ENCODE data around the gene CDK13.
A peak's percentile ranks its signal among the peaks of the same experiment; 100 is the strongest.
"Not testable (repeated sequence)": the region's sequence is repeated elsewhere in the genome, so short reads cannot be mapped to it uniquely, and the experiment has no call there.

The CDK13 gene
- total RNA-seq, result 219 to 280 (median 249) reads per million in 4 donors

DNA sequence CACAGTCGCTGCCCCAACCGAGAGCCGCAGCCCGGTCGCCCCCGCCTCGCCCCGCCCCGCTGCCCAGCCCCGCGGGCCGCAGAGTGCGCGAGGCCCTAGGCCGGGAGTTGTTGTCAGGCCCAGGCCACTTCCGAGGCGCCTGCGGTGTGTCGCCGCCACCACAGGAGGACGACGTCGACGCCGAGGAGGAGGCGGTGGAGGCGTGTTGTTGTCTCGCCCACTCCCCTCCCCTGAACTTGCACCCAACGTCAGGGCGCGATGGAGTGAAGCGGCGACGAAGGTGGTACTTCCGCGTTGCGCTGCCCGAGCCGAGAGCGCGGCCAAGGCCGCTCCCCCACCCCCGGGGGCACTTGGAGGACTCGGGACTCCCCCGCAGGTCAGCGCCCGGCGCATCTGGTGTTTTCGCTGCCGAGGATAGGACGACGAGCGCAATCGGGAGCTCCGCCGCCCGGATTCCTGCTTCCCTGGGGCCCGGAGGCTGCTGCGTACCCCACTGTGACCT is at the start of gene CDK13:
Gene CDK13, plus strand, starts transcription at position 286 of the 502 bp plus-strand sequence. CDS start 386 bp downstream, outside the sequence.
- DNase-seq, result peak; percentile 84 to 96 (median 91)

DNA sequence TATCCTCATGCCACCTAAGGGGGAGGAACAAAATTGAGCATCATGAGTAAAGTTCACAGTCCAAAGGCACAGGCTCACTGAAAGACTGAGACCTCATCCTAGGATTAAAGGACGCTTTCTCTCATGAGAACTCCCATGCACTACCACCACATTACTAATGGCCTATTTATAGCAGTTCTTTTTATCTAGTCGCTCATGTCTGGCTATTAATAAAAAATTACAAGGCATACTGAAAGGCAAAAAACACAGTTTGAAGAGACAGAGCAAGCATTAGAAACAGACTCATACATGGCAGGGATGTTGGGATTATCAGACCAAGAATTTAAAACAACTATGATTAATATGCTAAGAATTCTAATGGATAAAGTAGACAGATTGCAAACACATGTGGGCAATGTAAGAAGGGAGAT is 46.0 kb upstream of the CDK13 start:
- DNase-seq, result no peak

DNA sequence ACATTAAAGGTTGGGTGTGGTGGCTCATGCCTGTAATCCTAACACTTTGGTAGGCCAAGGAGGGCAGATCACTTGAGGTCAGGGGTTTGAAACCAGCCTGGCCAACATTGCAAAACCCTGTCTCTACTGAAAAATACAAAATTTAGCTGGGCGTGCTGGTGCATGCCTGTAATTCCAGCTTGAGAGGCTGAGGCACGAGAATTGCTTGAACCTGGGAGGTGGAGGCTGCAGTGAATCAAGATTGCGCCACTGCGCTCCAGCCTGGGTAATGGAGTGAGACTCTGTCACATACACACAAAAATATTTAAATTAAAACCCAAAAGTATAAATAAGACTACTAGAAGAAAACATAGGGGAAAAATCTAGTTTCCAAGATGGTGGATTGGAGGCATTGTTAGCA is 41.9 kb upstream of the CDK13 start:
- DNase-seq, result no peak

DNA sequence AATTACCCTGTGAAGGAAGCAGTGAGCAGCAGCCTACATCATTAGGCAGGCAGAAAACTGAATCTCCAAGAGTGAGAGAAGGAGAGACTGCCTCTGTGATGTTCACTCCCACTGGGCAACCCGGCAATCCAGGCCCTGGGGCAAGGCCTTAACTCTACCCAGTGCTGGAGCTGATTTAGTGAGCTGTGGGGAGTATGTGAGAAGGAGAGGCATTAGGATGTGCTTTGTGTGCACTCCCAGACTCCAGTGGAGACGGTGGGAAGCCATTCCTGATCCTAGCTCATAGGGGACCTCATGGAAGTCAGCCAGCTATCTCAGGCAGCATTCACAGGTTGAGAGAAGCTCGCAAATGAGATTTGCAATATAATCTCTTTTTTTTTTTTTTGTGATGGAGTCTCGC is 41.1 kb upstream of the CDK13 start:
- DNase-seq, result no peak

DNA sequence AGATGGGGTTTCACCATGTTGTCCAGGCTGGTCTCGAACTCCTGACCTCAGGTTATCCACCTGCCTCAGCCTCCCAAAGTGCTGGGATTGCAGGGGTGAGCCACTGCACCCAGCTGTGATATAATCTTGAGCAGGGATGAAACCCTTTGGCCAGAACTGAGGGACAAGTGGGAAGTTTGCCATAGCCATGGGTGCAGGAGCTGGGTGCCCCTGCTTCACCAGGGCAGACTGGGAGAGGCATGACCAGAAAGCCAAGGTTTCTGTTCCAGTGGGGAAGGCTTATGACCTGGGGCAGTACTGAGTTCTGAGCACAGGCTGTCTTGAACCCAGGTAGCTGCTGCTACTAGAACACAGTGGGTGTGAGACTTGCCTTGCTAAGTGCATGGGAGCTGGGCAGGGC is 40.5 kb upstream of the CDK13 start:
- no peak for DNase-seq

DNA sequence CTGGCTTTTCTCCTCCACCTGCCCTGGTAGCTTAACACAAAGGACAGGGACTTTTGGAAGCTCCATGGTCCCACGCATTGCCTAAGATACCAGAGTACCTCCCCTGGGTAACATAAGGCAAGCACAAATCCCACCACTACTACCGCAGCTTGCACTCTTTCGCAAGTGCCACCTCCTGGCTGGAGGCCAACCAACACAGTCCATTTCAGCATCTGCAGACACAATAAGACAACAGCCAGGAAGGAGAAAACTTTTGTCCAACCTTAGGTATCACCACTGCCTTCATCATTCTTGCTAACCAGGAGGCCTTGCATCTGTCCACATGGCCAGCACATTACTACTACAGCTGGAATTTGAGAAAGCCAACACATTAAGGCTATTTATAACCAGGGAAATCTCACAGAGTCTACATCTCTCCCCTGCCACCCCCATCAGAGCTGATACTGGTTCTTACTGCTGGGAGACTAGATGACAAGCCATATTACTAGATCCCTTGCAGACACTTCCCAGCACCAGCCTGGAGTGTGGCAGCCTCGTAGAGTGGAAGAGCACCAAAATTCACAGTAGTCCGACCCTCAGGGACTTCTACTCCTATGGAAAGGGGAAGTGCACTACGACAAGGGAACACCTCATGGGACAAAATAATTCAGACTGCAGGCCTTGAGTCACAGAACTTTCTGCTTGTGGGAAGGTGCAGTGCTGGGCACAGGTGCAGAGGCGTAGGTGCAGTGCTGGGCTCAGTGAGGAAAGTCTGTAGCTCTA is 39.8 kb upstream of the CDK13 start:
- DNase-seq, result no peak

DNA sequence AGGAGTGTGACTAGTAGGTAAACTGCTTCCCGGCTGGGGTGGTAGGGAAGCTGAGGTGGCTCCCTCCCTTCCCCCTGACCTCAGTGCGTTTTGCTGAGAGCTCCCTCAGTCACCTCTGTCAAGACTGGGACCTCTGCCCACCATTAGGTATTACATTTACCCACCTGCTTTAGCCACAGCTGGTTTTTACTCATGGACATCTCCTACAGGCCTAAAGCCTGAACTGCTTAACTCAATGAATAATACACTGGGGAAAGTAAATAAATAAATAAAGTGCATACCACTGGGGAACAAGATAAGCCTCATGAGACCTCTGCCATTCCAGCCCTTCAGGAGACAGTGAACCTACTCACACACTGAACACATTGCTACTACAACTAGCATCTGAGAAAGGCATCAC is 38.9 kb upstream of the CDK13 start:
- no peak for DNase-seq

DNA sequence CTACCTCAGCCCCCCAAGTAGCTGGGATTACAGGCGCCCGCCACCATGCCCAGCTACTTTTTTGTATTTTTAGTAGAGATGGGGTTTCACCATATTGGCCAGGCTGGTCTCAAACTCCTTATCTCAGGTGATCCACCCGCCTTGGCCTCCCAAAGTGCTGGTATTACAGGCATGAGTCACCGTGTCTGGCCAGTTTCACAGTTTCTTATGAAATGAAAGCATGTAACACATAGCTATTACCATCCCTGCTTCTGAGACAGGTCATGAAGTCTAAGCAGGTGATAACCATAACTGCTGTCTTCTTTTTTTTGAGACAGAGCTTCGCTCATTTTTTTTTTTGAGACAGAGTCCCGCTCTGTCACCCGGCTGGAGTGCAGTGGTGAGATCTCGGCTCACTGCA is 34.2 kb upstream of the CDK13 start:
- DNase-seq, result not testable (repeated sequence)

DNA sequence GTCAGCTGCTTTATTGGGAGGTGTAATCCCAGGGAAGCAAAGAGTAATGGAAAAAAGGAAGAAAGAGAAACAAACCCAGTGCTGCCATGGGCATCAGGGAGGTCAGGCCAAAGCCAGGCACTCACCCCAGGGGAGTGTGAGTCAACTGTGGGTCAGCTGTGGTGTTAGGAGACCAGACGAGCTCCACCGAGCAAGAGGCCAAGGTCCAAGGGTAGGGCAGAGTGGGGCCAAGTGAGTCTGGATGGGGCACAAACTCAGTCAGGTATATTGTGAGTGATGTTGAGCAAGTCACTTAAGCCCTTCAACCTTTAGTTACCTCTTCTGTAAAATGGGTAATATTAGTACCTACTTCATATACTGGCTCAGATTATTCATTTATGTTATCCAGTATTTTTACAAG is 30.4 kb upstream of the CDK13 start:
- DNase-seq, result no peak

DNA sequence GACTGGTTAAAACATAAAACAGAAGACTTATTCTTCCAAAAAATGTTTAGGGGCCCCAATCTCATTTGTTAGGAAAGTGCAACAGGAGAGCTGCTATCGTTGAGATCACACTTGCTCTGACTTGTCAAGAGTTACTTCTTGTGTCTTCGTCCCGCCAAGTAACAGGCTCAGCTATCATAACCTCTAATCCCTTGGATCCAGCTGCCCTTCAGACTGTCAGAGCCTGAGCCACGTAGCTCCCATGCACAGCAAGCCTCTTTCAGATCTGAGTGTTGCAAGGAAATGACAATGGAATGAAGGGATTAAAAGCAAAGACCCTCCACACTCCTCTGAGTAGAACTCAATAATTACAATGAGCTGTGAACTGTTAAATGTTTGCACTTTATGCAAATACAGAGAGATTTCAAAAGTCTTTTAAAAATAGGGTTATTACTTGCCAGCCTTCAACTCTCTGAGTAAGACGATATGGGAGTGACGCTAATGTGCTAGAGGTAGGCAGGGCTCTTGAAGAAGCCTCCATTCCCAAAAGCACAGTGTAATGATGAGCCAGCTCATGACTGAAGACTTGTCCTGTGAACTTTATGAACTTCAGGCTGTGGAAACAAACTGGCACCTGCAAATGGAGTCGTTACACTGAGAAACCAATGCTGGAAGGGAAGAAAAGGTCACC is 28.4 kb upstream of the CDK13 start:
- DNase-seq, result no peak

DNA sequence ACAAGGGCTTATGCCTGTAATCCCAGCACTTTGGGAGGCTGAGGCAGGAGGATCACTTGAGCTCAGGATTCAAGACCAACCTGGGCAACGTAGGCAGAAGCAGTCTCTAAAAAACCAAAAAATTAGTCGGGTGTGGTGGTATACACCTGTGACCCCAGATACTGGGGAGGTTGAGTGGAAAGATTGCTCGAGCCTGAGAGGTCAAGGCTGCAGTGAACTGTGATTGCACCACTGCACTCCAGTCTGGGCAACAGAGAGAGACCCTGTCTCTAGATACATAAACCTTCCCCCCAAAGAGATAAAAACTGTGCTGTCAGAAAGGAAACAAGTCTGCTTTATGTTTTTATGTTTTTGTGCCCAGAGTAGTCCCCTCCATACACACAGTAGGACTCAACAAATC is 27.5 kb upstream of the CDK13 start:
- DNase-seq, result no peak

DNA sequence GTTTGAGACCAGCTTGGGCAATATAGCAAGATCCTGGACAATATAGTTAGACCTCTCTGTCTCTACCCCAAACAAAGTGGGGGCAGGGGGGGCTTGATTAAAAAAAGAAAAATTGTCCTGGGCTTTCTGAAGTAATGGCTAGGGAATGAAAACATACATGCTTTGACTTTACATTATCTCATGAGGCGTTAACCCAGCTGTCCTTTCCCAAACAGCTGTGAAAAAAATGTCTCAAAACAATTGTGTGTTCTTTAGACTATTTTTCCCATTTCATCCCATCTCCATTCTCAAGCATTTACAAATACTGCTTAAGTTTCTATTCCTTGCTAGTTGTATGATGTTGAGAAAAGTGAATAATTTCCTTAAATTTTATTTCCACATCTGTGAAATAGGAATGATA is 27.0 kb upstream of the CDK13 start:
- DNase-seq, result no peak

DNA sequence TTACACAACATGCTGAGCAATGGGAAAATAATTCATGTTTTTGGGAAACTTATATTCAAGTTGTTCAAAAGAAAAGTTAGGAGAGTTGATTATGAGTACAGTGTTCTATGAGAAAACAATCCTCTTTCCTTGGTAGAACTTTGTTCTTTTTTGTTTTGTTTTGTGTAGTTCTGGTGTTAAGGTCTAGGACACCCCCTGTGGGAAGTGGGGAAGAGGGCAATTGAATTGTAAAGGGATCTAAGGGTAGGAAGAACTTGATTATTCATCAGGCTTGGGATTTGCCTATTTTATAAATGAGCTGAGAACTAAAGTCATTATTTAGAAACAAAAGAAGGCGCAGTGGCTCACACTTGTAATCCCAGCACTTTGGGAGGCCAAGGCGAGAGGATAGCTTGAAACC is 25.9 kb upstream of the CDK13 start:
- no peak for DNase-seq

DNA sequence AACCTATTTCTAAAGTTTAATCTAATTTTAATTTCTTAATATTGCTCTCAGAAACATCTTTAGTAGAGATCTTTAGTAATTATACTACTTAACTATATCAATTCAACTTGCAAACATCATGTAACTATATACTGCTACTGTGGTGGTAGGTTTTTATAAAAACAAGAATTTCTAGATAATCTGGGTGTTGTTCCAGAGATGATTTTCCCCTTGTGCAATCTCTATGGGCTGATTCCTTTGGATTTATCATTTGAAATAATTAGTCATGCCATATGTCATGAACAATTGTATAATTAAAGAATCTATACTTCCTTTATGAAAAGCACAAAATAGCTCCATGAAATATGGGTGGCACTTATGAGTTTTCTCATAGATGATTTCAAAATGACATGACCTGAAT is 23.9 kb upstream of the CDK13 start:
- no peak for DNase-seq

DNA sequence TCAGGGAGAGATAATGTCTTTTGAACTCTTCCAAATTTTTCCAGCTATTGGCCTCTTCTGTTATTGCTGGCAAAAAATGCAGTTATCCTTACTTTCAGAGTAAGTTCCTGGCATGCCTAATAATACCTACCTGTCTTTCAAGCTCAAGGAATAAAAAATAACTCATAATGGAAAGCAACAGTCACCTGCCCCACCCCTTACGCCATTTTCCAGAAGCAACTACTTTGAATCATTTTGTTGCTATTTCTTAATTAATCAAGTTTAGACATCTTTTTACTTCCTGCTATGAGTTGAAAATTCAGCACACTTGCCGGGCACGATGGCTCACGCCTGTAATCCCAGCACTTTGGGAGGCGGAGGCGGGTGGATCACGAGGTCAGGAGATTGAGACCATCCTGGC is 23.0 kb upstream of the CDK13 start:
- DNase-seq, result no peak

DNA sequence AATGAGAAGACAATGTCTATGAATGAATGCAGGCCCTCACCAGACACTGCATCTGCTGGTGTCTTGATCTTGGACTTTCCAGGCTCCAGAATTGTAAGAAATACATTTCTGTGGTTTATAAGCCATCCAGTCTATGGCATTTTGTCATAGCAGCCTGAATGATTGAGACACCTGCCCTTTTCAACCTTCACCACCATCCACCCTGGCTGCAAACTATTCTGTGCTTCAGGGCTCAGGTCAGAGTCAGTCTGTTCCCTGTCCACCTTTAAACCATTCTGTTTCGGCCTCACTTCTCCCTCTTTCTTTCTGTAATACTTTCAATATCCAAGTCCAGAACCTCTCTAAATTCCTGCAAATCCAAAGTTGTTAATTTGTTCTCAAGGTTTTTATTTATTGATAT is 15.9 kb upstream of the CDK13 start:
- DNase-seq, result no peak

DNA sequence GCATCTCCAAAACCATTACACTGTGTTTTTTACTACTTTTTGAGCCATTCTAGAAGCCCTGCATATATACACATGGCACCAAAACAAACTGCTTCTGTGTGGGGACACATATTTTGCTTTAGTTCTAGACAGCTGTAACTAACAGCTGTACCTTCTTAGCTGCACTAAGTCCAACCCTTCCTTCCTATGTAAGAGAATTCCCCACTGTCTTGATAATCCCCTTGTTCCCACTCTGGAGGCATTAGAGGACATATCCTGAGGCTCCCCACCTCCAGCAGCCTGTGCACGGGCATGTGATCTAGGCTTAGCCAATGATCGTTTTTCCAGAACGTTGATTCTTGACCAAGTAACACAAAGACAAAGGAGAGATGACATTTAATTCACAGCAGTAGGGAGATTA is 13.3 kb upstream of the CDK13 start:
- no peak for DNase-seq

DNA sequence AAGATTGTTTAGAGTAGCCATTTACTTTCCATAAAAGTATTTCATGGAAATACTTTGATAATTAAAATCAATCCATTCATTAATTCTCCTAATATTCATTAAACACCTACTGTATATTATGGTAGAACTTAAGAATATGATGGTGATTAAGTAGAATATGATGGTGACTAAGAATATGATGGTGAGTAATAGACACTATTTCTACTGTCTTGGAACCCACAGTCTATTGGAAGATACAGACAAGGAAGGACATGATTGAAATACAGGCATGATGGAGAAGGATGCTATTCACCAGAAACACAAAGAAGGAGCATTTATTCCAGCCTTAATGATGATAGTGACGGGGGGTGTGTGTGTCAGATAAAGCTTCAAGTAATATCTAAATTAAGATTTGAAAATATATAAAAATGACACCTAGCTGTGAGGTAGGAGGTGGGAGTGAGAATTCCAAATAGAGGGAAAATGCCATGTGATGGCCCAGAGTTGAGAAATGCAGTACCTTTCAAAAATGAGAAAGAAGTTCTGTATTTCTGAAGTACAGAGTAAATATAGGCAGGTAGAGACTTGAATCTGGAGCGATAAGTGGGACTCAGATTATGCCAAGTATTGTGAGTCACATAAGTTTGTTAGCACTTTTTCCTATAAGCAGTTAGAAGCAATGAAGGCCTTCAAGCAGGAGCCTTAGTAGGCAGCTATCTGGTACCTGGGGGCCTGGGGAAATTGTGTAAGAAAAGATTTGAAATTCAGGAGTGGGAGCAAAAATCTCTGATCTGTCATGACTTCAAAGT is 12.5 kb upstream of the CDK13 start:
- no peak for DNase-seq

DNA sequence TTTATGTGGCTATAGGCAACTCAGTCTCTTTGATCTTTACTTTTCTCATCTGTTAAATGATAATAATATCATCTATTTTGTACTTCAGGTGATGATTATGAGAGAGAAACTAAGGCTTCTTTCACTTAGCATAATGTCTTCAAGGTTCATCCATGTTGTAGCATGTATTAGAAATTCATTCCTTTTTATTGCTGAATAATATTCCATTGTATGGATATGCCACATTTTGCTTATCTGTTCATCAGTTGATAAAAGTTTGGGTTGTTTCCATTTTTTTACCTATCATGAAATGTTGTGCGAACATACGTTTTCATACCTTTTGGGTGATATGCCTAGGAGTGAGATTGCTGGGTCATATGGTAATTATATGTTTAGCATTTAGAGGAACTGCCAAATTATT is 7.2 kb upstream of the CDK13 start:
- no peak for DNase-seq

DNA sequence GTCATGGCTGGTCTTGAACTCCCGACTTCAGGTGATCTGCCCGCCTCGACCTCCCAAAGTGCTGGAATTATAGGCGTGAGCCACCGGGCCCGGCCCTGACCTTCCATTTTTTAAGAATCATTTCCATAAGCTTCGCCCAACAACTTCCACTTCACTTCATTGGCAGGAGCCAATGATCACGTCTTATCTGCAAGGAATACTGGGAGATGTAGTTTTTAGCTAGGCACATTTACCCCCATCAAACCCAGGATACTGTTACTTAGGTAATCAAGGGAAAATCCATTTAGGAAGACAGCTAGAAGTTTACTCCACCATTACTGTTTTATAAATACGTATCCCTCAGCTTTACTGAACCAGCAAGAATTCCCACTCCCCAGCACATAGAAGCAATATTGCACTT is 3.4 kb upstream of the CDK13 start:
- DNase-seq, result no peak

DNA sequence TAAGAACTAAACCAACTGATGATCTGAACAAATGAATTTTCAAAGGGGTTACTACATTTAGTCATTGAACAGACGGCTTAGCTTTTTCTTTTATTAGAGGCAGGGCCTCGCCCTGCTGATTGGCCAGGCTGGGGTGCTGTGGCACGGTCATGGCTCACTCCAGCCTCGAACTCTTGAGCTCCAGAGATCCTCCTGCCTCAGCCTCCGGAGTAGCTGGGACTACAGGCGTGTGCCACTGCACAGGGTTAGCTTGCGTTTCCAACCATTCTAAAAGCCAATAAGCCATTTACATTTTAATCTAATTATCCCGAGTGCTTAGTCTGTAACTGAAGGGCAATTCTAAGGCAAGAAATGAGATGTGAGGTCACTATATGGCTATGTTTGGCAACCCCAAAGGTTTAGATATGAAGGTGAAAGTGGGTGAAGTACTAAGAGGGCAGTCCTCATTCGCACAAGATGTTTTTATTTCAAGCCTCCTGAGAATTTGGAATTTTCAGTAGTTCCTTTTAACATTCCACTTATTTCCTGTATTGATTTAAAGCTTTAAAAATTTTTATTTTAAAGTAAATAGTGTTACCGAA is 1.6 kb upstream of the CDK13 start:
- DNase-seq, result peak in 1 of 5 donors; percentile 16

DNA sequence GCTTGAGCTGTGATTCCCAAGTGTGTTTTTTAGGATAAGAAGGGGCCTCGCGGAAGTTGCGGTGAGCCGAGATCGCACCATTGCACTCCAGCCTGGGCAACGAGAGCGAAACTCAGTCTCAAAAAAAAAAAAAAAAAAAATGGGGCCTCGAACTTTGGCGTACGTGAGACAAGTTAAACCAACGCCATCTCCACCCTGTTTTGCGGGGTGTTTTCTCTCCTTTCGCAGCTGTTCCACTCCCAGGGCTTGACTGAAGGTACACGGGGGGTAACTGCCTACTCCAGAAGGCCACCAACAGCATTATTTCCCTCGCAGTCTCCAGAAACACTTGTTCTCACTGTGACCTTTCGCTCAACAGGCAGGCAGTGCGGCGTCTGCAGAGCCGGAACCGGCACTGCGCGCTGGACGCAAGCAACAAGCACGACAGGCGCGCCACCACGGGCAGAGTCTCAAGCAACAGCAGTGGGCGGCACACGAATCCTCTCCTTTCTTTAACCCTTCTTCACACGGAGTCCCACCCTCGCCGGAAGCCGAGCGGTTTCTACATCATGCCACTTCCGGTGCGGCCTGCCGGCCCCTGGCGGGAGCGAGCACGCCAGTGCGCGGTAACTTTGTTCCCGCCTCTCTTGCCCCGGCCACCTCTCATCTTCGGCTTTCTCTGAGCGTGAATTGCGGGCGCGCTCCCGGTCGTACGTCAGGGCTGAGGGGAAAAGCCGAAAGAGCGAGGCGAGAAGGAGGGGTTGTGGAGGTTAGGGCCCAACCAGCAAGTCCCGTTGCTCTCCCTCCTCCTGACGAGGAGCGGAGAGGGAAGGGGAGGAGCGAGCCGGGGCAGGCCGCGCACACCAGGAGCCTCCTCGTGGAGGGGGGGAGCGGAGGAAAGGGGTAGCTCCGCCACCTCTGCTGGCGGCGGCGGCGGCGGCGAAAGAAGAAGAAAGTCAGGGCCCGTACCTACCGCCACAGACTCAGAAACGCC is 814 bp upstream of the CDK13 start:
- DNase-seq, result peak; percentile 93 to 100 (median 96)
